Astrocyte of the spinal cord (primary cell): ENCODE data around the gene ATP9A.

Experiments
- DNase-seq: peaks from one replicate; pipeline ENCODE4 v3.0.0; 2011; ENCODE audit warnings: low read depth, low spot score
- H3K4me3 ChIP-seq: 2 replicates; pipeline ENCODE4 v1.5.1; 2011; ENCODE audit warnings: low read depth, mild to moderate bottlenecking, low read length, moderate library complexity
- in situ Hi-C: cut with HindIII; loops from 2 replicates; pipeline ENCODE4 v1.10.0; 2017; ENCODE audit warnings: low sequenced_read_pairs
- TF ChIP-seq, protein P1 (sequence below): IDR thresholded peaks from 2 replicates; pipeline ENCODE4 v1.5.1; 2012; ENCODE audit warnings: low read depth, mild to moderate bottlenecking, low read length, inconsistent platforms

The ATP9A gene

DNA sequence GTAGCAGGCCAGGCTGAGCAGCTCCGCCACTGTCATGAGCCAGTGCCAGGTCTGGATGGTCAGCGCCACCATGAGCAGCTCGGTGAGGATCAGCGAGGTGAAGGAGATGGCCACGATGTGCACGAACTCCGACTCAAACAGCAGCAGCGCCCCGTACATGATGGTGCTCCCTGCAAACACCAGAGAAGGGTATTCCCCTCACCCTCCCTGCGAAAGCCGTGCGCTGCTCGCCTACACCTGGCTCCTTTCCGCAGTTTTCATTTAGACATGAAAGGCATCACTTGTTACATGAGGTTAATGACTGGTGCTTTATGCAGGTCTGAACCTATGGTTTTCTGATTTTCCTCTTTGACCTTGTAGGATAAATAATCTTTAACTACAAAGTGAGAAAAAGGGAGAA is 163.3 kb downstream of the ATP9A start:
- TF ChIP-seq, protein P1, sequence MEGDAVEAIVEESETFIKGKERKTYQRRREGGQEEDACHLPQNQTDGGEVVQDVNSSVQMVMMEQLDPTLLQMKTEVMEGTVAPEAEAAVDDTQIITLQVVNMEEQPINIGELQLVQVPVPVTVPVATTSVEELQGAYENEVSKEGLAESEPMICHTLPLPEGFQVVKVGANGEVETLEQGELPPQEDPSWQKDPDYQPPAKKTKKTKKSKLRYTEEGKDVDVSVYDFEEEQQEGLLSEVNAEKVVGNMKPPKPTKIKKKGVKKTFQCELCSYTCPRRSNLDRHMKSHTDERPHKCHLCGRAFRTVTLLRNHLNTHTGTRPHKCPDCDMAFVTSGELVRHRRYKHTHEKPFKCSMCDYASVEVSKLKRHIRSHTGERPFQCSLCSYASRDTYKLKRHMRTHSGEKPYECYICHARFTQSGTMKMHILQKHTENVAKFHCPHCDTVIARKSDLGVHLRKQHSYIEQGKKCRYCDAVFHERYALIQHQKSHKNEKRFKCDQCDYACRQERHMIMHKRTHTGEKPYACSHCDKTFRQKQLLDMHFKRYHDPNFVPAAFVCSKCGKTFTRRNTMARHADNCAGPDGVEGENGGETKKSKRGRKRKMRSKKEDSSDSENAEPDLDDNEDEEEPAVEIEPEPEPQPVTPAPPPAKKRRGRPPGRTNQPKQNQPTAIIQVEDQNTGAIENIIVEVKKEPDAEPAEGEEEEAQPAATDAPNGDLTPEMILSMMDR: no peak
- DNase-seq: no peak
- in situ Hi-C loops: no loop called here
- no peak overlapping the region for H3K4me3 ChIP-seq

DNA sequence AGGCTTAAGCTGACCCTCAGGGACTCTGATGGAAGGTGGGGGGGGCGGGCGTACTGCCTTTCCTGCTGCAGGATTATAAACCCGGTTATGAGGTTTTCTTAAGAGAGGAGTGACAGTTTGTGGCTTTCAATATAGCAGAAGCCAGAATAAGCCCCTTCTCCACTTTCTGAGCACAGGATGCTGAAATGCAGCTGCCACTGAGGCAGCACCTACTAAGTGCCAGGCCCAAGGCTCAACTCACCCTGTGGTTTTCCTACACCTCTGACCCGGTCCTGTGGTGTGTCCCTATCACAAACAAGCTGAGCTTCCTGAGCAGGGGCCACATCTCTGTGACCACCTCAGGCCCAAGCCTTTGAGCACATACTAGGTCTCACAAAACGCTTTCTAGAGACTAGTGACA is 166.1 kb downstream of the ATP9A start:
- in situ Hi-C loops: no loop called here
- no peak for DNase-seq
- TF ChIP-seq, protein P1: no peak
- H3K4me3 ChIP-seq: no peak overlapping the region

DNA sequence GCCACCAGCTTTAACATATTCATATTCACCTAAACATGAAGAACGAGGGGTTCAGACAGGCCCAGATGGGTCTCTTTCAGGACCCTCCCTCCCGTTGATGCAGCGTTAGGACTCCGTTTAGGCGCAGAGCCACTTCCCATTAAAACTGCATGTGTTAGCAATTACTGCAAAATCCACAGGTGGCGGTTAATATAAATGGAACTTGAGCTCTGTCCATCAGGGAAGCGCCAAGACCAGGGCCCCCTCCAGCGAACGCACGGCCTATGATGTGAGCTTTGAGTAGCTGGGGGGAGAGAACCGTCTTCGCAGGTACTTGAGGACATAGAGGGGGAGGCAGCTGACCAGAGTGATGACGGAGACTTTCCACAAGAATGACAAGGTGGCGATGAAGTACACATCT is 167.2 kb downstream of the ATP9A start:
- TF ChIP-seq, protein P1: no peak
- in situ Hi-C loops: no loop called here
- no peak for DNase-seq
- no peak overlapping the region for H3K4me3 ChIP-seq

DNA sequence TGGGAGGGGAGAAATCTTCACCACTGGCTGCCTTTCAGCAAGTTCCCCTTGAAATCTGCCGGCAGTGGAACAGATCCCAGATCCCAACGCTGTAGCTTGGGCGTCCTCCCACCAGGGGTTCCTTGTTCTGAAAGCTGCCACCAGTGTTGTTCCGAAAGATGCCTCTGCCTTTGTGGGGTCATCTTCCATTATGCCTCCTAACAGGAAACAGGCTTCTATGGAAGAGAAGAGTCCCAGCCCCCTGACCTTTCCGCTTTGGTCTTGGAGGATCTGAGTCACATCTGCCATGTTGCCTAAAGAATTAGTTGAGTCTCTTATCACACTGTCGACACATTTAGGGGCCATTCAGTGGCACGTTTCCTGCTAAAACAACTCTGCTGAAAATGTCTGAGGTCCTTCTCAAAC is 168.2 kb downstream of the ATP9A start:
- no peak for DNase-seq
- in situ Hi-C loops: no loop called here
- no peak overlapping the region for H3K4me3 ChIP-seq
- TF ChIP-seq, protein P1: no peak

DNA sequence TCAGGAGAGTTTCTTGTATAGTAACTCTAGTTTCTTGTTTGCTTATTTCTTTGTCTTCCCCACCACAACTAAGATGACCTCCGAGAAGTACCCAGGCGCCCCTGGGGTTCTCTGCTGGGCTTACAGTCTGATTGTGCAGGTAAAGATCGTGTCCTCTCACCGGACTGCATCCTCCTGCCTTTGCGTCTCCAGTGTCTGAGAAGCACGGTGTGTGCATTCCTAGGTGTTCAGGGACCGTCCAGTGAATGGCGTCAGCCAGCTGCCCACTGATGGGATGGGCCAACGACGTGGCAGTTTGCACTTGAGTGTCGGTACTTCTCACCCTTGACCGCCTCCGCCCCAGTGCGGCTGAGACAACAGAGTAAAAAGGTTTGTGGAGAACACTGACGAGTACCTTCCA is 169.6 kb downstream of the ATP9A start:
- TF ChIP-seq, protein P1: no peak

DNA sequence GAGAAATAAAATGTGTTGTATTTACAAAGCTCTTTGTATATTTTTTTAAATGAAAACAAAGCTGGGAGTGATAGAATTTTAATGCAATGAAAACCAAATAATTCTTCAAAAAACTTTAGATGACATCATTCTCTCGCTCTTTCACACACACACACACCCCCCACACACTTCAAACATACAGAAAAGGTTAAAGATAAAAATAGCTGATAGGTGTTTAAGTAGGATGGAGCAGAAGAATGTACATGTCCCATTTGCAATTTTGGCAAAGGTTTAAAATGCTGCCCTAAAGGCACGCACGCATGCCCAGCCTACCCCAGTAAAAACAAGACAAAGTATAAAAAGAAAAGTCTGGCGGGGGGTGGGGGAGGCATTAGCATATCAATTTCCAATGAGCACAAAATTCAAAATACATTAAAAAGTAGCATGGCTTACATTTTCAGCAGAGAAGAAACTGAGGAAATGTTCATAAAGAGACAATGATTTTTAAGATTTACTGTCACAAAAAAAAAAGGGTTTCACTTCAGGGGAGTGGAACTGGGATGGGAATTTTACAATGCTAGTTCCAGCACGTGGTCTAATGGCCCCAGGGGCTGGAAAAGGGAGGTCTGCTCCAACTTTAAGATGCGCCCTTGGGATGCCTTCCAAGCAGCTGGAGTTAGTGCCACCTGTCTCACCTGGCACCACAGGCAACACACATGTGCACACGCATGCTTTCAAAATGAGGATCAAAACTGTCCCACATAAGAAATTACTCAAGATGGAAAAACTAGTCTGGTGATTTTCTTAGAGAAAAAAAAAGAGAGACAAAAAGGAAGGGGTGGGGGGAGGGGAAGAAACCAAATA is 170.6 kb downstream of the ATP9A start:
- TF ChIP-seq, protein P1: no peak
- in situ Hi-C loops: no loop called here
- no peak for DNase-seq
- H3K4me3 ChIP-seq: no peak overlapping the region

More for the DNA sequence above, 169.6 kb downstream of the ATP9A start:
- in situ Hi-C loops: no loop called here
- H3K4me3 ChIP-seq: no peak overlapping the region
- no peak for DNase-seq
